Activated CD8-positive, alpha-beta memory T cell treated with anti-CD3 and anti-CD28 coated beads, Interleukin-2, amount 50 U/mL, for 24 hours (primary cell): ENCODE results near the gene PDIA5.

Source experiments
- DNase-seq: peaks from one replicate; pipeline ENCODE4 v3.0.0-alpha.2; 2020; ENCODE audit errors: extremely low read depth

PDIA5 gene

GRCh38 chr3:123066896-123067688 is at the start of gene PDIA5:
Gene PDIA5 (plus strand): TSS chr3:123067025. CDS start chr3:123067165, 140 bp downstream.
- peak; percentile 49 for DNase-seq

DNA sequence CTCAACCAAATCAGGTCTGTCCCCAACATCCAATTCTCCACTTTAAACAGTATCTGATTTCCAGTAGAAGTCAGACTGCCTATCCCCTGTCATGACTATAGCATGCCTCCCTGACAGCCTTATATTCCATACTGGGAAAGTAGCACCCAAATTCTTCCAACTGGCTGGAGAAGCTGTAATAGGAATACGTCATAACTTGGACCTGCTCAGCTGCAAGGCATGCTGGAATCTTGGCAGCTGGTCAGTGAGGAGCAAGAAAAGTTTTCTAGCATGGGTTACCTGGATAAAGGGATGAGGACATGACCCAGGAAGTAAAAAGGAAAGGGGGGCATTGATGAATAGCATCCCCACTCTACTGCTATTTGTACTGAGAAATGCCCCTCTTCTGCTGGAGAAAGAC is 48.1 kb upstream of the PDIA5 start:
- no peak for DNase-seq

DNA sequence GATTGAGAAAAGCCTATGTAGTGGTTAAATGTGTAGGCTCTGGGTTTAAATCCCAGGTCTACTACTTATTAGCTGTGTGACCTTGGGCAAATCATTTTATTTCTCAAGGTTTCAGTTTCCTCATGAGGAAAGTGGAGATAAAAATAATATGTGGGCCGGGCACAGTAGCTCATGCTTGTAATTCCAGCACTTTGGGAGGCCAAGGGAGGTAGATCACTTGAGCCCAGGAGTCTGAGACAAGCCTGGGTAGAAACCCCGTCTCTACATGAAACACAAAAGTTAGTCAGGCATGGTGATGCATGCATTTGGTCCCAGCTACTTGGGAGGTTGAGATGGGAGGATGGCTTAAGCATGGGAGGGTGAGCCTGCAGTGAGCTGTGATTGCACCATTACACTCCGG is 47.7 kb upstream of the PDIA5 start:
- no peak for DNase-seq

DNA sequence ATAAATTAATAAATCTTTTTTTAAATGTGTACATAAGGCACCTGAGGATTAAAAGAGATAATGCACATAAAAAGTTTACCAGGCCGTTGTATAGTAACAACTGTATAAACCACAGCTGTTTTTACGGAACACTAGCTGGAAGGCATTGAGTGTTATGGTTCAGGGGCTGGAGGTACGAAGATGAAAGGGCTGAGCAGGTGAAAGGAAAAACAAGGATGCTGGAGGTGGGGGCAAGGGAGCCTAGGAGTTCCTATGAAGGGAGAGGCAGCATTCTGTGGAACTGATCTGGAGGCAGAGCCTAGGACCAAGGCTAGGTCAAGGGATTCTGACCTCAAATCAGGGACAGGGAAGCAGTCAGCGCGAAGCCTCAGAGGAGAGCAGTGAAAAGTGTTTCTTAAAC is 47.2 kb upstream of the PDIA5 start:
- no peak for DNase-seq

DNA sequence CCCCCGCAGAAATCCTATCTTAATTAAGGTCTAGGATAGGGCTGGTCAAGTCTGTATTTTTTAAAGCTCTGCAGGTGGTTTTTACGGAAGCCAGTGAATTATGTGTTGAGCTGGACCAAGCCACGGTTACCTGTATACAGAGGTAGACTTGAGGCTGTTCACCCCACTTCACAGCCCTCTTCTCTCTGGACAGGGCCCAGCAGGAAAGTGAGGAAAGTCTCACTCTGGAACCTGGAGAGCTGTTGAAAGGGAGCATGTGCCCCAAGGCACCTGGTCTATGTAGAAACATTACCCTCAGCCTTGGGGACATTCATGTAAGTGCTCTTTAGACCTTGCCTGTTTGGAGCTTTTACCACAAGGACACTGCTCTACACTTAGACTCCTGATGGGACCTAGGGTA is 46.1 kb upstream of the PDIA5 start:
- no peak for DNase-seq

DNA sequence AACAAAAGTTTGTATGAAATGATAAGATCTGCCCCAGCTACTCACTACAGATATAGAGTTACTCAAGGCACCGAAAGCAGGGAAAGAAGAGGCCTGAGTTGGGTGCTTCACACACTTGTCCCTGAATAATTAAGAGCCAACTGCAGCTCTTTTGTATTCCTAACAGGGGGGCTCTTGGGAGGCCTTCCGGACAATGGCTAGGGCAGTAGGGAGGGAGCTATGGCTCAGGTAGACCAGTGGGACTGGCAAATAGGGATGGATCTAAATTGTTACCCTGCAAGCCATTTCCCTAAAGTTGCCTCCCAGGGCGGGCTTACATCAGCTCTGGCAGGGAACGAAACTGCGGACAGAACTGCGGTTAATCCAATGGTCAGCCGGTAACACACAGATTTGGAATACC is 45.4 kb upstream of the PDIA5 start:
- no peak for DNase-seq

DNA sequence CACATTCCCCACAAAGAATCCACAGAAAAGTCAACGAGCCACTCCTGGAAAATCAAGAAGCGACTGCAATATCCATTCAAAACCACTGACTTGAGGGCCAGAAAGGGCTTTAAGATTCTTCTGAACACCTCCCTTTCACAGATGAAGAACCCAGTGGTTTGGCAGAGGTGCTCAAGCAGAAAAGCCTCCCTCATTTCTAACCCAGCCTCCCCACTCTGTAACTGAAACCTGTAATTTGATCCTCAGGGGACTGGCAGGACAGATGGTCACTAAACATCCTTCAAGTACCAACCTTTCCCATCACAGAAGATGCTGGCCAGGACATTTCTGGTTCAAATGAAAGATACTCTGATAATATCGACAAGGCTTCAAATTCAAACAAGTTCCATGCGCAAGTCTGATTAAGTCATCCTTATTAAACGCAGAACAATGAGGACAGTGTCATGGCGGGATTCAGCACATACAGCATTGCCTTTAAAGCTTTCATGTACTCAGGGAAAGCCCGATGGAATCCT is 44.8 kb upstream of the PDIA5 start:
- no peak for DNase-seq

GRCh38 chr3:123024056-123024455 is 42.8 kb upstream of the PDIA5 start:
- DNase-seq, result no peak

- DNase-seq, result no peak
Observed at GRCh38 chr3:123025642-123026521, 40.9 kb upstream of the PDIA5 start.

DNA sequence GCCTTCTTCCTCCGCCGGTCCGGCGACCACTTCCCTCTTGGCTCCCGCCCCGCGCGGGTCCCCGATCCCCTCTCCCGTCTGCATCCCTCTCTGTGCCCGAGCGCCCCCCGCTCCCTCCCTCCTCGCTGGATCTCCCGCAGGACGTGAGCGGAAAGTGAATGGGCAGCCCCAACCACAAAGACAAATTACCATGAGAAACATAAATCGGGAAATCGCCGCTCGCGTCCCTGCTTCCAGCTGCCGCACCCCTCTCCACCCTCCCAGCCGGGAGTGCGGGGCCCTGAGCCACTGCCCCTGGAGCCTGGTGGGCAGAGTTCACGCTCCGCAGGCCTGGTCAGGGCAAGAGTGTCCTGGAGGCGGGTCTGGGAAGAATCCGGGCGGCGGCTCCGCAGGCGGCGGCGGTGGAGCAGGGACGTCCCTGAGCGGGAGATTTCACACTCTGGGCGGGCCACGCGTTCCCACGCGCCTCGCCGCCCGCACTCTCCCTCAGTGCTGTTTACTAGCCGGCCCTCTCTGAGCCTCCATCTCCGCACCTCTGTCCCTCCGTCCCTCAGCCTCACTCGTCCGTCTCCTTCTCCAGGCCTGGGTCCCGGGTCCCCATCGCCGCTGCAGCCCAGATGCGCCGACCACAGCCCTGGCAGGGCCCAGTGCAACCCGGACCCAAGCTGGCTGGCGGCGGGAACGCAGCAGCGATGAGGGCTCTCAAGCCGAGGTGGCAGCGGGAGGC is 40.1 kb upstream of the PDIA5 start:
- DNase-seq, result no peak

DNA sequence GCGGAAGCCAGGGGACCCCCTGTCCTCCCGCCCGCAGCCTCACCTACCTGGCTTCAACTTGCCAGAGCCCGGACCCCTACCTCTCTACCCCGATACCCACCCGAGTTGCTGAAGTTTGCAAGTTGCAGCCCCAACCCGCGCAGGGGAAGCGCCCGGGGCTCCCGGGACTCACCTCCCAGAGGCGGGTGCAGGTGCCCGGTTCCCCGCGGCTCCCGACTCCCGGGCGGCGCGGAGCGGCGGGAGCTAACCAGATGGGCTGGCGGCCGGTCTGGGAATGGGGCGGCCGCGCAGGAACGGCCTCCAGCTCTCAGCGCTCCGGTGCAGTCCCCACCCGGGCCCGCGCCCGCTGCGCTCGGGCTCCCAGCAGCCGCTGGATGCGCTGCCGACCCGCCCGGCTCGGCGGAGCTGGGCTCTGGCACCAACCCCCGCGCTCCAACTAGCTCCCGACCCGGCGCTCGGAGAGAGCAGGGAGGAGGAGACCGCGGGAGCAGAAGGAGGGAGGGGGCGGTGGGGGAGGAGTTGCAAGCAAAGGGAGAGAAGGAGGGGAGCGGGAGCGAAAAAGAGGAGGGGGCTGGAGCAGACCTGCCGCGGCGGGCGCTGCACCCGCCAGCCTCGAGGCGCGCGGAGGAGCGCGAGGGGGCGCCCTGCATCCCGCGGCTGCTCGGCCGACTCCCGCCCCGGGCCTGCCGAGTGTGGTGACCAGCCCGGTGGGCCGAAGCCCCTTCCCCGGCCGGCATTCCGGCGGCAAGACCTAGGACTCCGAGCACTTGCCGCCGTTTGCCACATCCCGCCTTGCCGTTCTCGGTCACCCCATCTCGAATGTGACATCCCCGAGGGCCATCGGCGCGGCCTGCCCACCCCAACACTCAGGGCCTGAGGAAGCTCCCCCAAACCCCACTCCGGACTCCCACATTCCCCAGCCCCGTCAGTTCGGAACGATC is 39.3 kb upstream of the PDIA5 start, which contains the start of gene SEMA5B:
SEMA5B (minus strand) TSS at position 472 of the 941 bp plus-strand sequence. CDS start 66,500 bp downstream, outside the sequence.
- DNase-seq, result no peak

DNA sequence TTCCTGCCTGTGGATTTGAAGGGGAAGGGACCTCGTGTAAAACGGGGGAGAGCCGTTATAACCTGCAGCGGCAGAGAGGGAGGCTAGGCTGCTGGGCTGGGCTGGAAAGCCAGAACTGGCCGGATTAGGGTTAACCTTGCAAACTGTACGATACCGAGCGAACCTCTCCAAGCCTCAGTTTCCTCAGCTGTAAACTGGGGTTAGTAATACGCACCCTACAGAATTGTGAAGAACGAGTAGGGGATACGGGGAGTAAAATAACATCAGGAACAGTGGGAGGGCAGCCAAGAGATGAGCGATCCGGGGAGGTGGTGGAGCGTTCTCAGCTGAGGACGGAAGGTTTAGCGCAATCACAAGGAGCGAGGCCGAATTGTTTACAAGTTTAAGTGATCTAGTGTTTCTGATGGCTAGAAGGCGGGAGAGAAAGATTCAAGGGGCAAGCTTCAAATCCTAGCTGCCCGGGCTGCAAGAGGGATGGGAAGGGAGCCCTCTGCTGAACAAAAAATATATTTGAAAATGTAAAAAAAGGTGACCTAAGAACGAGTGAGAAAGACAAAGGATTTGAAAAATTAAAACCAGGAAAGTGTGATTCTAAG is 38.5 kb upstream of the PDIA5 start:
- no peak for DNase-seq

GRCh38 chr3:123031051-123031450 is 35.8 kb upstream of the PDIA5 start:
- no peak for DNase-seq

DNA sequence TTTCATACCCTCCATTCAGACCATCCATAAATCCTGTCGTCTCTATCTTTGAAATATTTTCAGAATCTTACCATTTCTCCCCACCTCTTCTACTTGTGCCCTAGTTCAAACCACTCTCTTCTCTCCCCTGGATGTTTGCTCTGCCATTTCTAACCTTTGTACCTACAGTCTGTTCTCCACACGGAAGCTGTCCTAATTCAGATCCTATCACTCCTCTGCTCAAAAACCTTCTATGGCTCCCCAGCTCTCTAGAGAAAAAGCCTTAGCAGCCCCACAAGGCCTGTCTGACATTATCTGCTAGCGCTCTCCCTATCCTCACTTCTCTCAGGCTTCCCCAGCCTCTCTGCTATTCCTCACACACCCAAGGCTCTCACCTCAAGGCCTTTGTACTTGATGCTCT is 34.8 kb upstream of the PDIA5 start:
- no peak for DNase-seq

- DNase-seq, result no peak
Observed at GRCh38 chr3:123034120-123034519, 32.7 kb upstream of the PDIA5 start.

GRCh38 chr3:123034996-123035395 is 31.8 kb upstream of the PDIA5 start:
- DNase-seq, result no peak

DNA sequence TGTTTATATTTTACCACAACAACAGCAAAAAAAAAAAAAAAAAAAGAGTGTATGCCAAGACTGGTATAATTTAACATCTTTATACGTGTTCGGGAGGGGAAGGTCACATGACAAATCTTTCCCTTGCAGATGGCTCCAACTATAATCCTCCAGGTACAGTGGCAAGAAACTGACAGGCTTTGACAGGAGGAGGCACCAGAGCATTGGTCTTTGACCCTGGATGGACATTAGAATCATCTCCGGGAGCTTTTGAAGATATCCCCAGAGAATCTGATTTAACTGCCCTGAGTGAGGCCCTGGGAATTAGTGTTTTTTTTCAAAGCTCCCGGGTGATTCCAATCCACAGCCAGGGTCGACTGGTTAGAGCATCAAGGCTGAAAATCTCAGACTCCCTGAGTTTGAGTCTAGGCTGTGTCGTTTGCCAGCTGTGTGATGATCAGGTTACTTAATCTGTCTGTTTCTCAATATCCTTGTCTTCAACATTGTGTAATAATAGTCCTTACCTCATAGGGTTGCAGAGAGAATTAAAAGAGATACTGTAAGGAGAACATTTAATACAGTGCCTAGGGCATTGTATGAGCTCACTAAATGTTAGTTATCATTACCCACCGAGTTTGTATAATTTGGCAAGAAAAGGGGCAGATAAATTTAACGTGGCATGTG is 30.3 kb upstream of the PDIA5 start:
- no peak for DNase-seq

DNA sequence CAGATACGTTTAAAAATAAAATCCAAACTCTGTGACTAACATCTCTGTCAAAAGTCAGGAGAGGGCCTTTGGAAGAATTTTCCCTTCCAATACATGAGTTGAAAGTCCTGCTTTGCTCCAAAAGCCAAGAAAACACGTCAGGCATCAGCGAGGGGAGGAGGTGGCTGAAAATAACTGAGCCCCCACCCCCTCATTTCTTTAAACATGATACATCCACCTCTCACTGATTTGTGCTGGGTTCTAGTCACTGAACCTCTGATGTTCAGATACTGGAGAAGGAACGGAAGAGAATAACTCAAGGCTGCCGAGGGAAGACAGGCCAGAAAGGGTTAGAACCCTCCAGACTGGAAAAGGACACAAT is 29.8 kb upstream of the PDIA5 start:
- no peak for DNase-seq

DNA sequence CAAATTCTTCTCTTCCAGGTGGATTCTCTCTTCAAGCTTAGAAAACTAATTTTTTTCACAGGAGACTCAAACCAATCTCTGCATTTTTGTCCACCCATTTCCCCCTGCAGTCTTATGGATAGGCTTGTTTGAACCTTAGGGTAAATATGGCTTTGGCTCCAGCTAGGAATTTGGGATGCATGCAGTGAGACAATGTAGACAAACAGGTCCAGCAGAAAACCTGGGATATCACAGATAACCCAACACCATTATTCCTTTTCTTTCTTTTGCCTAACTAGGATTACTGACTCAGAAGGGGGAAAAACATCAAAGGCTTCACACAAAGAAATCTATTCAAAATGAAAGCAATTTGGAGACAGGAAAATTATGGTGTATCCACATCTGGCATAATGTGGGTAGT is 28.1 kb upstream of the PDIA5 start:
- DNase-seq, result no peak

- no peak for DNase-seq
Observed at GRCh38 chr3:123039178-123039577, 27.6 kb upstream of the PDIA5 start.
